HEK293 (cell line): ENCODE measurements around the gene KCNMB4.
"Not testable (repeated sequence)": the region's sequence is repeated elsewhere in the genome, so short reads cannot be mapped to it uniquely, and the experiment has no call there.

Source experiments
- CTCF ChIP-seq: fragments of 450-650 bp; formaldehyde crosslinking; IDR thresholded peaks from 2 replicates; pipeline ENCODE4 v1.5.1; 2016; ENCODE audit warnings: missing biosample characterization, missing genetic modification characterization
- KLF7 ChIP-seq: fragments of 450-650 bp; formaldehyde crosslinking; IDR thresholded peaks from 2 replicates; pipeline ENCODE4 v1.5.1; 2016; ENCODE audit warnings: missing biosample characterization, missing genetic modification characterization, borderline replicate concordance
- PRDM2 ChIP-seq: fragments of 450-650 bp; formaldehyde crosslinking; IDR thresholded peaks from 2 replicates; pipeline ENCODE4 v1.5.1; 2016; ENCODE audit warnings: missing biosample characterization, missing genetic modification characterization, borderline replicate concordance
- YY1 ChIP-seq: fragments of 450-650 bp; formaldehyde crosslinking; IDR thresholded peaks from 2 replicates; pipeline ENCODE4 v1.5.1; 2018; ENCODE audit warnings: missing biosample characterization, missing genetic modification characterization
- ZFP41 ChIP-seq: fragments of 450-650 bp; formaldehyde crosslinking; IDR thresholded peaks from 2 replicates; pipeline ENCODE4 v1.5.1; 2016; ENCODE audit warnings: missing biosample characterization, missing genetic modification characterization, borderline replicate concordance
- ZNF132 ChIP-seq: fragments of 450-650 bp; formaldehyde crosslinking; IDR thresholded peaks from 2 replicates; pipeline ENCODE4 v1.5.1; 2017; ENCODE audit warnings: missing biosample characterization, missing genetic modification characterization, borderline replicate concordance
- ZNF211 ChIP-seq: fragments of 450-650 bp; formaldehyde crosslinking; IDR thresholded peaks from 2 replicates; pipeline ENCODE4 v1.5.1; 2016; ENCODE audit warnings: low read depth, missing biosample characterization, missing genetic modification characterization
- ZNF530 ChIP-seq: fragments of 450-650 bp; formaldehyde crosslinking; IDR thresholded peaks from 2 replicates; pipeline ENCODE4 v1.5.1; 2016; ENCODE audit warnings: low read depth, missing biosample characterization, missing genetic modification characterization
- TF ChIP-seq, protein P1 (sequence below): fragments of 450-650 bp; formaldehyde crosslinking; IDR thresholded peaks from 2 replicates; pipeline ENCODE4 v1.5.1; 2016; ENCODE audit warnings: missing biosample characterization, missing genetic modification characterization

- not testable (repeated sequence) for TF ChIP-seq CTCF, ZFP41, ZNF211, KLF7, PRDM2, ZNF530, YY1, ZNF132 (tag by site-specific recombination)
- TF ChIP-seq, protein P1, sequence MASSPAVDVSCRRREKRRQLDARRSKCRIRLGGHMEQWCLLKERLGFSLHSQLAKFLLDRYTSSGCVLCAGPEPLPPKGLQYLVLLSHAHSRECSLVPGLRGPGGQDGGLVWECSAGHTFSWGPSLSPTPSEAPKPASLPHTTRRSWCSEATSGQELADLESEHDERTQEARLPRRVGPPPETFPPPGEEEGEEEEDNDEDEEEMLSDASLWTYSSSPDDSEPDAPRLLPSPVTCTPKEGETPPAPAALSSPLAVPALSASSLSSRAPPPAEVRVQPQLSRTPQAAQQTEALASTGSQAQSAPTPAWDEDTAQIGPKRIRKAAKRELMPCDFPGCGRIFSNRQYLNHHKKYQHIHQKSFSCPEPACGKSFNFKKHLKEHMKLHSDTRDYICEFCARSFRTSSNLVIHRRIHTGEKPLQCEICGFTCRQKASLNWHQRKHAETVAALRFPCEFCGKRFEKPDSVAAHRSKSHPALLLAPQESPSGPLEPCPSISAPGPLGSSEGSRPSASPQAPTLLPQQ, result not testable (repeated sequence)
These were observed 26.5 kb downstream of the KCNMB4 start for GRCh38 chr12:70392631-70393030.
